Measurements from ENCODE around the gene SQSTM1. TPM values are rescaled to one million over a fixed set of nuclear protein-coding genes. Genes with fewer than 3 reads are reported as not detected.
"Not testable (repeated sequence)": the region's sequence is repeated elsewhere in the genome, so short reads cannot be mapped to it uniquely, and the experiment has no call there.

SQSTM1 gene
- total RNA-seq, 4 donors from 2014 or later, result 408 to 463 (median 452) TPM

DNA sequence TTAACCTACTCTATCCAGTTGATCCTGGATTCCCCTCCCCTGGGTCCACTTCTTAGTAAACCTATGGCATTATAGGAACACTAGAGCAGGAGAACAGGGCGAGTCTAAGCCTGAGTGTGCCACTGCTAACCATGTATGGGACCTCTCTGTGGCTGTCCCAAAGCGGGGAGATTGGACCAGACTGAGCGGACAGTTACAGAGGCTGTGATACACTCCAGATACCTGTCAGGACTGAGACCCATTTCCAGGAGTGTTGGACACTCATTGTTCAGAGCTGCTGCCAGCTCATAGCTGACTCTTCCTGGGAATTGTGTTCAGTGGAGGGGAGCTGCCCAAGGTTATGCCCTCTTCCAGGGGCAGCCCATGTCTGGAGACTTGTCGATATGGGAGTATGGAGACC is 38.9 kb upstream of the SQSTM1 start:
- WGBS, 2 donors, result 95% methylated on average over 3 to 4 of the region's 4 CpGs
- no peak overlapping the region for H3K27ac ChIP-seq
- peaks cover 0 to 39% (median 0%) of the 10 kb centered on the region in 3 donors for H3K36me3 ChIP-seq
- DNase-seq (ENCODE audit: low spot score in 2 of 2), result no peak
- no peaks in the 10 kb centered on the region for H3K9me3 ChIP-seq
- no peak for TF ChIP-seq POLR2A (IDR thresholded peaks at IDR 0.05)
- no peak for TF ChIP-seq EP300 (IDR thresholded peaks at IDR 0.05)
- TF ChIP-seq, protein P1, sequence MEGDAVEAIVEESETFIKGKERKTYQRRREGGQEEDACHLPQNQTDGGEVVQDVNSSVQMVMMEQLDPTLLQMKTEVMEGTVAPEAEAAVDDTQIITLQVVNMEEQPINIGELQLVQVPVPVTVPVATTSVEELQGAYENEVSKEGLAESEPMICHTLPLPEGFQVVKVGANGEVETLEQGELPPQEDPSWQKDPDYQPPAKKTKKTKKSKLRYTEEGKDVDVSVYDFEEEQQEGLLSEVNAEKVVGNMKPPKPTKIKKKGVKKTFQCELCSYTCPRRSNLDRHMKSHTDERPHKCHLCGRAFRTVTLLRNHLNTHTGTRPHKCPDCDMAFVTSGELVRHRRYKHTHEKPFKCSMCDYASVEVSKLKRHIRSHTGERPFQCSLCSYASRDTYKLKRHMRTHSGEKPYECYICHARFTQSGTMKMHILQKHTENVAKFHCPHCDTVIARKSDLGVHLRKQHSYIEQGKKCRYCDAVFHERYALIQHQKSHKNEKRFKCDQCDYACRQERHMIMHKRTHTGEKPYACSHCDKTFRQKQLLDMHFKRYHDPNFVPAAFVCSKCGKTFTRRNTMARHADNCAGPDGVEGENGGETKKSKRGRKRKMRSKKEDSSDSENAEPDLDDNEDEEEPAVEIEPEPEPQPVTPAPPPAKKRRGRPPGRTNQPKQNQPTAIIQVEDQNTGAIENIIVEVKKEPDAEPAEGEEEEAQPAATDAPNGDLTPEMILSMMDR (IDR thresholded peaks at IDR 0.05), result no peak
- H3K27me3 ChIP-seq, result no peaks in the 10 kb centered on the region
- H3K4me3 ChIP-seq, result no peak overlapping the region
- H3K4me1 ChIP-seq, result no peaks in the 10 kb centered on the region

DNA sequence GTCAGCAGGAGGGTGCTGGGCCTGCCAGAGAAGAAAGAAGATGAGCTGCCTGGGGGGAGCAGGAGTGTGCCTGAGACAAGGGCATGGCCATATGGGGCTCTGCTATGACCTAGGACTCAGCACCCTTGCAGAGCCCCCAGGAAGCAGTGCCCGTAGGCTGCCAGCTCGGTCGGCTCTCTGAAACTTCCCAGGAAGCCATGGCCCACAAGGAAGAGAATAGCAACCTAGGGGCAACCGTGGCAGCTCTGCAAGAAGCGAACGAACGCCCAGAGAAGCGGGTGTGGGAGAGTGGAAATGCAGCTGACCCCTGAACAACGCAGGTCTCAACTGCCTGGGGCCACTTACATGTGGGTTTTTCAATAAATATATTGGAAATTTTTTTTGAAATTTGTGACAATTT is 37.6 kb upstream of the SQSTM1 start:
- Histone ChIP-seq H3K4me3 (no peak overlapping the region), H3K27ac (no peak overlapping the region), H3K4me1 (no peaks in the 10 kb centered on the region), H3K27me3 (no peaks in the 10 kb centered on the region), H3K9me3 (no peaks in the 10 kb centered on the region), H3K36me3 (peaks cover 0 to 28% (median 0%) of the 10 kb centered on the region in 3 donors)
- DNase-seq (ENCODE audit: low spot score in 2 of 2), result no peak
- 90 to 91% methylated on average over 9 of the region's 9 CpGs for WGBS, 2 donors
- TF ChIP-seq, protein P1 (IDR thresholded peaks at IDR 0.05), result no peak
- TF ChIP-seq POLR2A (IDR thresholded peaks at IDR 0.05), result no peak
- TF ChIP-seq EP300 (IDR thresholded peaks at IDR 0.05), result no peak

DNA sequence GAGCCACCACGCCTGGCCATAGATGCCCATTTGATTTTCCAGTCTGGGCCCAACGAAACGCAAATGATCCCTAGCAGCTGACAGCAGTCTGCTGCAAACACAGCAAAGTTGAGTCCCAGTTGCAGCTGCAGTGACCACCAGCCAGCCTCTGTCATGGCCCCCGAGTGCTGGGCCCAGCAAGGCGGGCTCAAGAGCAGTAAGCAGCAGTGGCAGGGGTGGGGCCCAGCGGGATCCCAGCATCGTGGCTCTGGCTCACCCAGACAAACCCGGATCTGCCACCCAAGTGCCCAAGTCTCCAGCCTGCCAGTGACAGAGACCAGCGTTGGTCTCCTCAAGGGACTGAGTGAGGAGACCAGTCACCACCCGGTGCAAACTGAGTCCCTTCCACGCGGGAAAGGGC is 33.8 kb upstream of the SQSTM1 start:
- no peaks in the 10 kb centered on the region for H3K4me1 ChIP-seq
- TF ChIP-seq, protein P1 (IDR thresholded peaks at IDR 0.05), result no peak
- no peaks in the 10 kb centered on the region for H3K9me3 ChIP-seq
- peaks cover 0 to 5% (median 0%) of the 10 kb centered on the region in 3 donors for H3K36me3 ChIP-seq
- H3K4me3 ChIP-seq, result no peak overlapping the region
- H3K27me3 ChIP-seq, result no peaks in the 10 kb centered on the region
- H3K27ac ChIP-seq, result no peak overlapping the region
- DNase-seq (ENCODE audit: low spot score in 2 of 2), result no peak
- 74 to 76% methylated on average over 11 of the region's 12 CpGs for WGBS, 2 donors

DNA sequence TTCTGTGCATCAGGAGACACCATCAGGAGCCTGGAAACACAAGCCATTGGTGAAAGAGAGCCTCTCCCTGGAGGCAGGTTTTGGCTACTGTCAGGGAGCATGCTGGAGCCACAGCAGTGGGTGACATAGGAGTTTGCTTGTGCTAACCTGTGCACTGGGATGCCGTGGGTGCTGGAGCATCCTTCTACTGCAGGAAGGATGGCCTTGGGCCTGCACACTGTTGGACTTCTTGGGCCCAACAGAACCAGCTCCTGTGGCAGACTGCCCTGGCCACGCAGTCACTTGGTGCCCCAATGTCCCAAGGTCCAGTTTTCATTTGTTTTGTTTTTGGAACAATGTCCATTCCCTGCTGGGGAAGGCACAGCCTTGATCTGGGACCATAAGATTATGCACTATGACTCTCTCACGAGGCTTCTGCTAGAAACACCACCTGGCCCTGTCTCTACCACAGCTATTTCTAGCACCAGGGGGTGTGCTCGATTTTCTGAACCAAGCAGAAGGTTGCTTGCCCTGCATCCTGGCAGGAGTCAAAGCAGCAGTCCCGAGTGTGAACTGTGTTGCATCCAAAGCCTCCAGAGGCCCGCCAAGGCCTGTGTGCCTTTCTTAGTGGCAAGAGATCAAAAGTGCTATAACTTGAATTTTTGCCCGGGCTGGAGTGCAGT is 32.4 kb upstream of the SQSTM1 start:
- Histone ChIP-seq H3K27me3 (no peaks in the 10 kb centered on the region), H3K4me1 (peaks cover 0 to 12% (median 5%) of the 10 kb centered on the region in 4 donors), H3K9me3 (no peaks in the 10 kb centered on the region), H3K4me3 (no peak overlapping the region), H3K36me3 (peaks cover 0 to 5% (median 0%) of the 10 kb centered on the region in 3 donors), H3K27ac (no peak overlapping the region)
- no peak for DNase-seq (ENCODE audit: low spot score in 2 of 2)
- WGBS, 2 donors, result 93 to 100% methylated on average over 7 of the region's 7 CpGs
- TF ChIP-seq, protein P1 (IDR thresholded peaks at IDR 0.05), result no peak
- TF ChIP-seq EP300 (IDR thresholded peaks at IDR 0.05), result no peak
- no peak for TF ChIP-seq POLR2A (IDR thresholded peaks at IDR 0.05)

DNA sequence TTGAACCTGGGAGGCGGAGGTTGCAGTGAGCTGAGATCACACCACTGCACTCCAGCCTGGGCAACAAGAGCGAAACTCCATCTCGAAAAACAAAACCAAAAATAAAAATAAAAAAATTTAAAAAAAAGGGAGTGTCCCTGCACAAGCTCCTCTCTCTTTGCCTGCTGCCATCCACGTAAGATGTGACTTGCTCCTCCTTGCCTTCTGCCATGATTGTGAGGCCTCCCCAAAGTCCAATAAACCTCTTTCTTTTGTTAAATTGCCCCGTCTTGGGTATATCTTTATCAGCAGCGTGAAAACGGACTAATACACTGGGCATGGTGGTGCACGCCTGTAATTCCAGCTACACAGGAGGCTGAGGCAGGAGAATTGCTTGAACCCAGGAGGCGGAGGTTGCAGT is 31.4 kb upstream of the SQSTM1 start:
- H3K9me3 ChIP-seq; H3K27ac ChIP-seq; H3K36me3 ChIP-seq; H3K4me3 ChIP-seq; H3K27me3 ChIP-seq; DNase-seq (ENCODE audit: low spot score in 2 of 2): not testable (repeated sequence)
- 92 to 97% methylated on average over 9 of the region's 9 CpGs for WGBS, 2 donors
- H3K4me1 ChIP-seq, result peaks cover 0 to 22% (median 14%) of the 10 kb centered on the region in 4 donors

All from tibial nerve (tissue), 4 donors.